H9 (cell line): ENCODE data around the gene ANAPC16. TPM values are rescaled to one million over a fixed set of nuclear protein-coding genes. Genes with fewer than 3 reads are reported as not detected.

ENCODE experiments used
- DNase-seq: peaks from one replicate; pipeline ENCODE4 v3.0.0-alpha.2; 2017
- H2AFZ ChIP-seq: one replicate; pipeline ENCODE4 v1.6.1; 2013; ENCODE audit warnings: mild to moderate bottlenecking, low read length, control low read depth, moderate library complexity
- H2AK5ac ChIP-seq: 2 replicates; pipeline ENCODE4 v1.6.1; 2013; ENCODE audit warnings: low read length, control low read depth, mixed read lengths; ENCODE audit not compliant: insufficient read length
- H2BK120ac ChIP-seq: one replicate; pipeline ENCODE4 v1.6.1; 2013; ENCODE audit warnings: low read depth, mild to moderate bottlenecking, low read length, control low read depth, inconsistent platforms; ENCODE audit not compliant: poor library complexity, severe bottlenecking
- H2BK12ac ChIP-seq: 2 replicates; pipeline ENCODE4 v1.6.1; 2013; ENCODE audit warnings: low read length, control low read depth, mixed read lengths, low read depth; ENCODE audit not compliant: insufficient read length
- H2BK15ac ChIP-seq: 2 replicates; pipeline ENCODE4 v1.6.1; 2013; ENCODE audit warnings: low read depth, low read length, control low read depth
- H2BK20ac ChIP-seq: one replicate; pipeline ENCODE4 v1.6.1; 2013; ENCODE audit warnings: low read depth, mild to moderate bottlenecking, low read length, control low read depth, inconsistent platforms; ENCODE audit not compliant: poor library complexity, severe bottlenecking
- H2BK5ac ChIP-seq: 2 replicates; pipeline ENCODE4 v1.6.1; 2013; ENCODE audit warnings: low read length, control low read depth, mixed read lengths; ENCODE audit not compliant: insufficient read length
- H3K14ac ChIP-seq: 2 replicates; pipeline ENCODE4 v1.6.1; 2013; ENCODE audit warnings: low read length, control low read depth; ENCODE audit not compliant: insufficient read depth
- H3K18ac ChIP-seq: 2 replicates; pipeline ENCODE4 v1.6.1; 2013; ENCODE audit warnings: low read depth, mild to moderate bottlenecking, mixed read lengths, low read length, control low read depth; ENCODE audit not compliant: insufficient read length
- H3K23ac ChIP-seq: 2 replicates; pipeline ENCODE4 v1.6.1; 2013; ENCODE audit warnings: low read length, control low read depth, mixed read lengths, low read depth; ENCODE audit not compliant: insufficient read length
- H3K23me2 ChIP-seq: 2 replicates; pipeline ENCODE4 v1.6.1; 2013; ENCODE audit warnings: low read depth, mild to moderate bottlenecking, mixed read lengths, low read length, control low read depth; ENCODE audit not compliant: insufficient read length, poor library complexity, severe bottlenecking
- H3K27ac ChIP-seq: 2 replicates; pipeline ENCODE4 v1.5.1; 2013; ENCODE audit warnings: low read length, control low read depth, mixed read lengths, low read depth; ENCODE audit not compliant: insufficient read length
- H3K27me3 ChIP-seq: 2 replicates; pipeline ENCODE4 v1.6.1; 2013; ENCODE audit warnings: low read length, control low read depth, inconsistent platforms; ENCODE audit not compliant: insufficient read depth
- H3K4ac ChIP-seq: 2 replicates; pipeline ENCODE4 v1.6.1; 2013; ENCODE audit warnings: low read depth, mild to moderate bottlenecking, control low read depth, inconsistent platforms, low read length, moderate library complexity
- H3K4me1 ChIP-seq: 2 replicates; pipeline ENCODE4 v1.6.1; 2013; ENCODE audit warnings: low read length, control low read depth, inconsistent platforms; ENCODE audit not compliant: insufficient read depth
- H3K4me2 ChIP-seq: 2 replicates; pipeline ENCODE4 v1.6.1; 2013; ENCODE audit warnings: low read length, control low read depth, mixed read lengths; ENCODE audit not compliant: insufficient read length, insufficient read depth
- H3K56ac ChIP-seq: 2 replicates; pipeline ENCODE4 v1.6.1; 2013; ENCODE audit warnings: low read depth, mild to moderate bottlenecking, mixed read lengths, low read length, control low read depth; ENCODE audit not compliant: insufficient read length
- H3K79me1 ChIP-seq: 2 replicates; pipeline ENCODE4 v1.6.1; 2013; ENCODE audit warnings: low read depth, mild to moderate bottlenecking, moderate library complexity, low read length, control low read depth, inconsistent platforms; ENCODE audit not compliant: insufficient read depth, poor library complexity, severe bottlenecking
- H3K79me2 ChIP-seq: 2 replicates; pipeline ENCODE4 v1.6.1; 2013; ENCODE audit warnings: low read length, control low read depth, inconsistent platforms; ENCODE audit not compliant: insufficient read depth
- H3K9ac ChIP-seq: 2 replicates; pipeline ENCODE4 v1.6.1; 2013; ENCODE audit warnings: low read length, control low read depth, mixed read lengths; ENCODE audit not compliant: insufficient read length; ENCODE audit errors: extremely low read depth
- H3K9me3 ChIP-seq: one replicate; pipeline ENCODE4 v1.6.1; 2013; ENCODE audit warnings: low read depth, low read length, inconsistent platforms; ENCODE audit not compliant: control insufficient read depth
- H3T11ph ChIP-seq: one replicate; pipeline ENCODE4 v1.6.1; 2013; ENCODE audit warnings: mild to moderate bottlenecking, low read length, control low read depth, inconsistent platforms
- H4K20me1 ChIP-seq: one replicate; pipeline ENCODE4 v1.6.1; 2013; ENCODE audit not compliant: control insufficient read depth, insufficient read length, insufficient read depth
- H4K5ac ChIP-seq: 2 replicates; pipeline ENCODE4 v1.6.1; 2013; ENCODE audit warnings: low read depth, mild to moderate bottlenecking, mixed read lengths, low read length, control low read depth; ENCODE audit not compliant: insufficient read length
- H4K8ac ChIP-seq: replicated peaks from 2 replicates; pipeline ENCODE4 v1.6.1; 2013; ENCODE audit warnings: low read length, control low read depth, mixed read lengths, low read depth; ENCODE audit not compliant: insufficient read length
- H4K91ac ChIP-seq: 2 replicates; pipeline ENCODE4 v1.6.1; 2013; ENCODE audit warnings: low read depth, mild to moderate bottlenecking, moderate library complexity, mixed read lengths, low read length, control low read depth; ENCODE audit not compliant: insufficient read length
- H3K27ac Mint-ChIP-seq, 3 experiments: 2 replicates in 2 of 3; 3 replicates in 1 of 3; pipeline ENCODE4 v1.8.0; 2020 to 2021; ENCODE audit warnings: mixed read lengths in 3 of 3, mild to moderate bottlenecking in 1 of 3, moderate library complexity in 1 of 3
- H3K27me3 Mint-ChIP-seq: 2 replicates; pipeline ENCODE4 v1.8.0; 2021; ENCODE audit warnings: low read depth, mild to moderate bottlenecking, moderate library complexity, mixed read lengths
- H3K36me3 Mint-ChIP-seq, 3 experiments: 2 replicates in 2 of 3; 3 replicates in 1 of 3; pipeline ENCODE4 v1.8.0; 2020 to 2021; ENCODE audit warnings: low read depth in 3 of 3, mixed read lengths in 3 of 3; ENCODE audit not compliant: insufficient read depth in 1 of 3
- H3K4me1 Mint-ChIP-seq, 2 experiments: 2 replicates each; pipeline ENCODE4 v1.8.0; 2020; ENCODE audit warnings: mixed read lengths in 2 of 2
- H3K4me3 Mint-ChIP-seq, 2 experiments: 2 replicates in 1 of 2; 3 replicates in 1 of 2; pipeline ENCODE4 v1.8.0; 2020 to 2021; ENCODE audit warnings: mild to moderate bottlenecking in 2 of 2, mixed read lengths in 2 of 2, moderate library complexity in 1 of 2
- H3K9me3 Mint-ChIP-seq, 2 experiments: 2 replicates in 1 of 2; 3 replicates in 1 of 2; pipeline ENCODE4 v1.8.0; 2020; ENCODE audit warnings: mild to moderate bottlenecking in 2 of 2, mixed read lengths in 2 of 2, moderate library complexity in 1 of 2
- CTCF ChIP-seq: fragments of 200-600 bp; sonication (generic); conservative IDR thresholded peaks from 3 replicates; pipeline ENCODE4 v1.8.0; 2021; ENCODE audit warnings: antibody characterized with exemption, mild to moderate bottlenecking
- WGBS: extraction: QIAGEN DNeasy Blood & Tissue Kit; methylation state at CpG from one replicate; pipeline ENCODE4 v1.1.7; 2013; ENCODE audit warnings: missing lambda C conversion rate, low lambda C conversion rate, mixed read lengths; ENCODE audit not compliant: insufficient read length; ENCODE audit errors: extremely low coverage; 5-methylcytosine and 5-hydroxymethylcytosine counted together
- total RNA-seq: library from RNA; stranded (reverse); gene quantifications from 2 replicates; pipeline ENCODE4 v1.2.1, GENCODE V29; 2021

The ANAPC16 gene
- total RNA-seq, 1 experiment from 2014 or later, result 66.6 TPM

GRCh38 chr10:72254813-72255568 is 39.2 kb downstream of the ANAPC16 start:
- H2BK120ac ChIP-seq, result no peak overlapping the region
- no peak overlapping the region for H2BK5ac ChIP-seq
- no peak overlapping the region for H3K27ac ChIP-seq
- no peak overlapping the region for H2AK5ac ChIP-seq
- Mint-ChIP-seq H3K4me3 (peak overlapping the region; percentile 46 to 74), H3K27me3 (no peaks in the 10 kb centered on the region), H3K27ac (peak overlapping the region; percentile 93 to 100 (median 97)), H3K4me1 (peaks cover 31 to 47% of the 10 kb centered on the region in 2 experiments), H3K9me3 (no peaks in the 10 kb centered on the region; a peak in 1 of 5 replicates), H3K36me3 (no peaks in the 10 kb centered on the region)
- H3K18ac ChIP-seq, result no peak overlapping the region
- H3K9ac ChIP-seq, result no peak overlapping the region
- no peak for TF ChIP-seq CTCF
- H3K14ac ChIP-seq, result peak overlapping the region; percentile 62; the same call in 1 of the 2 replicates
- H2BK12ac ChIP-seq, result no peak overlapping the region
- no peaks in the 10 kb centered on the region for H3K79me1 ChIP-seq
- no peaks in the 10 kb centered on the region for H3K79me2 ChIP-seq
- H3K9me3 ChIP-seq, result no peaks in the 10 kb centered on the region
- no peak overlapping the region for H2AFZ ChIP-seq
- no peaks in the 10 kb centered on the region for H3K23me2 ChIP-seq
- no peak overlapping the region for H3K56ac ChIP-seq
- H4K5ac ChIP-seq, result no peak overlapping the region
- no peak overlapping the region for H4K8ac ChIP-seq
- no peak overlapping the region for H3T11ph ChIP-seq
- H4K91ac ChIP-seq, result no peak overlapping the region
- no peaks in the 10 kb centered on the region for H4K20me1 ChIP-seq
- H3K23ac ChIP-seq, result no peak overlapping the region
- H3K4me1 ChIP-seq, result peaks cover 6% of the 10 kb centered on the region
- no peak overlapping the region for H2BK20ac ChIP-seq
- WGBS, result no CpG with 5 or more reads among the region's 15 CpGs
- no peak overlapping the region for H3K4me2 ChIP-seq
- no peak overlapping the region for H3K4ac ChIP-seq
- peak; percentile 90 for DNase-seq
- H3K27me3 ChIP-seq, result no peaks in the 10 kb centered on the region
- no peak overlapping the region for H2BK15ac ChIP-seq
